PFSK-1 (cell line): ENCODE results near the gene SP140.

ENCODE experiments used
- FOXP2 ChIP-seq: optimal IDR thresholded peaks from 2 replicates; pipeline ENCODE3; 2011; ENCODE audit warnings: borderline replicate concordance, control low read depth, inconsistent platforms; ENCODE audit not compliant: insufficient read depth; ENCODE audit errors: extremely low read length, extremely low read depth
- POLR2AphosphoS5 ChIP-seq: IDR thresholded peaks from 2 replicates; pipeline ENCODE4 v1.6.1; 2012; ENCODE audit warnings: low read depth, mild to moderate bottlenecking, control low read depth, low read length, moderate library complexity
- SIN3A ChIP-seq: IDR thresholded peaks from 2 replicates; pipeline ENCODE4 v1.6.1; 2012; ENCODE audit warnings: mild to moderate bottlenecking, low read length, moderate library complexity, borderline replicate concordance; ENCODE audit not compliant: insufficient read depth
- TAF1 ChIP-seq: IDR thresholded peaks from 2 replicates; pipeline ENCODE4 v1.6.1; 2012; ENCODE audit warnings: low read length, control low read depth, borderline replicate concordance; ENCODE audit not compliant: insufficient read depth
- TF ChIP-seq, protein P1 (sequence below), 2 experiments: IDR thresholded peaks; 2 replicates each; pipeline versions ENCODE4 v1.6.1 to v1.8.0; 2011 to 2012; ENCODE audit warnings: low read depth in 2 of 2, low read length in 2 of 2, control low read depth in 1 of 2, inconsistent platforms in 1 of 2, mild to moderate bottlenecking in 1 of 2, moderate library complexity in 1 of 2; ENCODE audit not compliant: insufficient read depth in 1 of 2

SP140 gene

GRCh38 chr2:230181195-230181594 lies 44.3 kb upstream of the SP140 start:
- no peak for TF ChIP-seq TAF1
- TF ChIP-seq, protein P1, sequence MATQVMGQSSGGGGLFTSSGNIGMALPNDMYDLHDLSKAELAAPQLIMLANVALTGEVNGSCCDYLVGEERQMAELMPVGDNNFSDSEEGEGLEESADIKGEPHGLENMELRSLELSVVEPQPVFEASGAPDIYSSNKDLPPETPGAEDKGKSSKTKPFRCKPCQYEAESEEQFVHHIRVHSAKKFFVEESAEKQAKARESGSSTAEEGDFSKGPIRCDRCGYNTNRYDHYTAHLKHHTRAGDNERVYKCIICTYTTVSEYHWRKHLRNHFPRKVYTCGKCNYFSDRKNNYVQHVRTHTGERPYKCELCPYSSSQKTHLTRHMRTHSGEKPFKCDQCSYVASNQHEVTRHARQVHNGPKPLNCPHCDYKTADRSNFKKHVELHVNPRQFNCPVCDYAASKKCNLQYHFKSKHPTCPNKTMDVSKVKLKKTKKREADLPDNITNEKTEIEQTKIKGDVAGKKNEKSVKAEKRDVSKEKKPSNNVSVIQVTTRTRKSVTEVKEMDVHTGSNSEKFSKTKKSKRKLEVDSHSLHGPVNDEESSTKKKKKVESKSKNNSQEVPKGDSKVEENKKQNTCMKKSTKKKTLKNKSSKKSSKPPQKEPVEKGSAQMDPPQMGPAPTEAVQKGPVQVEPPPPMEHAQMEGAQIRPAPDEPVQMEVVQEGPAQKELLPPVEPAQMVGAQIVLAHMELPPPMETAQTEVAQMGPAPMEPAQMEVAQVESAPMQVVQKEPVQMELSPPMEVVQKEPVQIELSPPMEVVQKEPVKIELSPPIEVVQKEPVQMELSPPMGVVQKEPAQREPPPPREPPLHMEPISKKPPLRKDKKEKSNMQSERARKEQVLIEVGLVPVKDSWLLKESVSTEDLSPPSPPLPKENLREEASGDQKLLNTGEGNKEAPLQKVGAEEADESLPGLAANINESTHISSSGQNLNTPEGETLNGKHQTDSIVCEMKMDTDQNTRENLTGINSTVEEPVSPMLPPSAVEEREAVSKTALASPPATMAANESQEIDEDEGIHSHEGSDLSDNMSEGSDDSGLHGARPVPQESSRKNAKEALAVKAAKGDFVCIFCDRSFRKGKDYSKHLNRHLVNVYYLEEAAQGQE (IDR thresholded peaks at IDR 0.05; ENCODE audit: insufficient read depth in 1 of 2, low read depth in 2 of 2, low read length in 2 of 2): no peak
- TF ChIP-seq SIN3A: no peak
- TF ChIP-seq FOXP2: no peak
- no peak for TF ChIP-seq POLR2AphosphoS5

GRCh38 chr2:230184727-230185578 lies 40.6 kb upstream of the SP140 start:
- TF ChIP-seq SIN3A: no peak
- TF ChIP-seq, protein P1 (IDR thresholded peaks at IDR 0.05; ENCODE audit: insufficient read depth in 1 of 2, low read depth in 2 of 2, low read length in 2 of 2): no peak
- no peak for TF ChIP-seq TAF1
- TF ChIP-seq POLR2AphosphoS5: no peak
- no peak for TF ChIP-seq FOXP2

- no peak for TF ChIP-seq FOXP2
- TF ChIP-seq TAF1: no peak
- TF ChIP-seq SIN3A: no peak
- TF ChIP-seq, protein P1 (IDR thresholded peaks at IDR 0.05; ENCODE audit: insufficient read depth in 1 of 2, low read depth in 2 of 2, low read length in 2 of 2): no peak
- no peak for TF ChIP-seq POLR2AphosphoS5
These were observed 23.0 kb upstream of the SP140 start for GRCh38 chr2:230202430-230203109.

- TF ChIP-seq SIN3A: no peak
- TF ChIP-seq, protein P1 (IDR thresholded peaks at IDR 0.05; ENCODE audit: insufficient read depth in 1 of 2, low read depth in 2 of 2, low read length in 2 of 2): no peak
- no peak for TF ChIP-seq POLR2AphosphoS5
- TF ChIP-seq TAF1: no peak
- TF ChIP-seq FOXP2: no peak
These were observed 22.3 kb upstream of the SP140 start for GRCh38 chr2:230203110-230203676.
